Lung microvascular endothelial cell (primary cell): ENCODE data around the gene EFCAB8. TPM values are rescaled to one million over a fixed set of nuclear protein-coding genes. Genes with fewer than 3 reads are reported as not detected.
"Not testable (repeated sequence)": the region's sequence is repeated elsewhere in the genome, so short reads cannot be mapped to it uniquely, and the experiment has no call there.

Source experiments
- DNase-seq, 2 donors: peaks; one replicate each; pipeline versions ENCODE4 v3.0.0 to v3.0.0-alpha.2; 2010; ENCODE audit warnings: low read depth in 2 of 2
- total RNA-seq: library from RNA; depleted of rRNA; stranded (reverse); fragments of >200 nt; gene quantifications from 2 replicates; pipeline ENCODE4 v1.2.1, GENCODE V29; 2014

The EFCAB8 gene
- total RNA-seq, 1 donor from 2014 or later, result under 0.01 TPM

GRCh38 chr20:32970115-32970972 lies 111.6 kb downstream of the EFCAB8 start:
- no peak for DNase-seq

DNA sequence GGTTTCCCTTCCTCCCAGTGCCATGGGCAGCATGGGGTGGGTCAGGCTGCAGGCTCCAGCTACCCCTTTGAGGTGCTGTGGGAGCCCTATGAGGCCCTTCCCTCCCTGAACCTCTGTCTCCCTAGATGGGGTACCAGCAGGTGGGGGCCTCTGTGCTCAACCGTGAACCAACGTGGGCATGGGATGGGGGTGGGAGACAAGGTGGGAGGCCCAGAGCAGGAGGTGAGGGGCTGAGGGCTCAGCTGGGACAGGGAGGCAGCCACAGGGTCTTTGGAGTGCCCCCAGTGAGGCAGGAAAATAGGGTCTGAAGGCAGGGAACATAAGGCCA lies 112.2 kb downstream of the EFCAB8 start:
- DNase-seq, result no peak

- no peak for DNase-seq
Observed at GRCh38 chr20:32971703-32972161, 113.0 kb downstream of the EFCAB8 start.

DNA sequence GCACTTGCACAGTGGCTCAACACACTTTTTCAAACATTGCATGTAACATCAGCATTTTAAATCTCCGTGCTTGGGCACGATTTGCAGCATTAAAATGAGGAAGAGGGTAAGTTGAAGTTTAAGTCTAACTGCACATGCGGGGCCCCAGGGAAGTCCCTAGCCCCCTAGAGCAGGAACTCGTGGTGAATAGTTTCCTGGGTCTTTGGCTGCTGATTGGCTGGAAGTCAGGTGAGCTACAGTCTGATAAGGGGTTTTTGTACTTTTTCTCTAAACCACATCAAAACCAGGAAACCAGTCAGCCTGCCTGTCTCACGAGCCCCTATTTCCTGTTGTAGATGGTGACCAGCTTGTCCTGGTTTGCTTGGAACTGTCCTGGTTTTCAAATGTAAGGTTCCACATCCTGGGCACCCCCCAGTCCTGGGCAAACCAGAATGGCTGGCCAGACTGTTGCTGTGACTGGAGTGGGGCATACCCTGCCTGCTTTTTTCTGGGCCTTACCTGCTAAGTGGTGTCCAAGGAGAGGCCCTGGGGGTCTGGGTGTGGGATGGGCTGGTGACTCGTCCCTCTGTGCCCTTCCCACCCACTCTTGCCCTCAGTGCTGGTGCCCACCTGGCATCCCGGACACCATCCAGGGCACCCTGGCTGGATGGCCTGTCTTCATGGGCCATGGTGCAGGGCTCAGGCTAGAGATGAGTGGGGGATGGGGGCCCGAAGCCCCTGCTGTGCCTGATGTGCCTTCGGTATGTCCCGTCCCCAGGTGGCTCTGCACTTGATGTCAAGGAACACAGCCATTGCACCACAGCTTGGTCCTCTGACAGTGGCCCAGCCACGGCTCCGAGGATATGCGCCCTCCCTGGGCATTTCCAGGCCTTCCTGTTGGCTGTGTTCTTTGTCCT lies 113.7 kb downstream of the EFCAB8 start:
- DNase-seq, result peak; percentile 13 to 28

- DNase-seq, result no peak
Observed at GRCh38 chr20:32973077-32973717, 114.5 kb downstream of the EFCAB8 start.

DNA sequence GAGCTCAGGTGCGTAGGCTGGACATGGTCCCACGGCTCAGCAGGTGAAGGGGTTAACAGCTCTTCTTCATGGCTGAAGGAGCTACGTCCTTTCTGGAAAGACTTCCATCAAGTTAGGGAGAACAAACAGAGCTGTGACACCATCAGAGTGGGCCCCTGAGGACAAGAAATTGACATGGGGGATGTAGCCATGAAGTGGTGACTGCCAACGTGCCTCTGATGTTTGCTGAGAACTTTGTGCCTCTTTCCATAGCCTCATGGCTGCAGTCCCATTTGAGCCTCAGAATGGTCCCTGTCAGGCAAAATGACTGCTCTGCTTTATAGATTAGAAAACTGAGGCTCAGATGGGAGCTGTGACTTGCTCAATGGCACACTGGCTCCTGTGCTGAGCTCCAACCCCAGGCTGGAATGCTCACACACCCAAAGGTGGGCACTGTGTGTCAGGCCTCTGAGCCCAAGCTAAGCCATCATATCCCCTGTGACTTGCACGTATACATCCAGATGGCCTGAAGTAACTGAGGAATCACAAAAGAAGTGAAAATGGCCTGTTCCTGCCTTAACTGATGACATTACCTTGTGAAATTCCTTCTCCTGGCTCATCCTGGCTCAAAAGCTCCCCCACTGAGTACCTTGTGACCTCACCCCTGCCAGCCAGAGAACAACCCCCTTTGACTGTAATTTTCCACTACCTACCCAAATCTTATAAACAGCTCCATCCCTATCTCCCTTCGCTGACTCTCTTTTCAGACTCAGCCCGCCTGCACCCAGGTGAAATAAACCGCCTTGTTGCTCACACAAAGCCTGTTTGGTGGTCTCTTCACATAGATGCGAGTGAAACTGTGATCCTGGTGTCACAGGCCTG lies 115.7 kb downstream of the EFCAB8 start:
- not testable (repeated sequence) for DNase-seq

DNA sequence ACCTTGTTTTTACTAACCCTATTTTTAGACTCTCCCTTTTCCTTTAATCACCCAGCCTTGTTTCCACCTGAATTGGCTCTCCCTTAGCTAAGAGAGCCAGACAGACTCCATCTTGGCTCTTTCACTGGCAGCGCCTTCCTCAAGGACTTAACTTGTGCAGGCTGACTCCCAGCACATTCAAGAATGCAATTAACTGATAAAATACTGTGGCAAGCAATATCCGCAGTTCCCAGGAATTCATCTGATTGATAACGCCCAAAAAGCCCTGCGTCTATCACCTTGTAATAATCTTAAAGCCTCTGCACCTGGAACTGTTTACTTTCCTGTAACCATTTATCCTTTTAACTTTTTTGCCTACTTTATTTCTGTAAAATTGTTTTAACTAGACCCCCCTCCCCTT lies 116.4 kb downstream of the EFCAB8 start:
- not testable (repeated sequence) for DNase-seq

- no peak for DNase-seq
Observed at GRCh38 chr20:32975698-32976674, 117.3 kb downstream of the EFCAB8 start.

DNA sequence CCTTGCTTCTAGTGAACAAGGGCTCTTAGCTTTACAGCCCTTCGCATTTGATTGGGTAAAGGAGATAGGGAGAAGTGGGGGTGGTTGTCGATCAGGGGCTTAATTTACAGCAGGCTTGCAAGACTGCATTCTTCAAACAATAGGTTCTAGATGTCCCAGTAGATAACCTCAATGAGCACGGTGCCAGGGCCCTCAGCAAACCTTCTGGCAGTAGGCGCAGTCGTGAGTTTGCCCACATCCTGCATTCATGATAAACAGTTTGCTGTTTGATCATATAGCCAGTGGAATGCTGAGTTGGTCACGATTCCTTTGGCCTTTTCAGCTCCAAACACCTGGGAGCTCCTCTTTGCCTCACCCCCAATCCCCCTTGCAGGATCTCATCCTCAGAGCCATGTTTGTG lies 118.0 kb downstream of the EFCAB8 start:
- DNase-seq, result no peak

GRCh38 chr20:32977281-32978008 lies 118.7 kb downstream of the EFCAB8 start:
- no peak for DNase-seq

DNA sequence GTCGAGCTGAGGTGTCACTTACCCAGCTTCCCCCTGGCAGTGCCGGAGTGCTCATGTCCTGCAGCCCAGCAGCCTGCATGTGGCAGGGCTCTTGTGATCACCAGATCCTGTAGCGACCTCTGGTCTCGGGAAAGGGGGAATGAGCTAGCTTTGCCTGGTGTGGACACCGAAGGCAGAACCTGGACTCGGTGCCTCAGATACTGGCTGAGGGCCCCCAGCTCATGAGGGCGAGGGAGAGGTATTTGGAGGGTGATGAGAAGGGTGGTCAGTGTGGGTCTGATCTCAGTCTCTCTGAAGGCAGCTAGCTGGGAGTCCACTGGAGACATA lies 119.2 kb downstream of the EFCAB8 start:
- DNase-seq, result no peak

DNA sequence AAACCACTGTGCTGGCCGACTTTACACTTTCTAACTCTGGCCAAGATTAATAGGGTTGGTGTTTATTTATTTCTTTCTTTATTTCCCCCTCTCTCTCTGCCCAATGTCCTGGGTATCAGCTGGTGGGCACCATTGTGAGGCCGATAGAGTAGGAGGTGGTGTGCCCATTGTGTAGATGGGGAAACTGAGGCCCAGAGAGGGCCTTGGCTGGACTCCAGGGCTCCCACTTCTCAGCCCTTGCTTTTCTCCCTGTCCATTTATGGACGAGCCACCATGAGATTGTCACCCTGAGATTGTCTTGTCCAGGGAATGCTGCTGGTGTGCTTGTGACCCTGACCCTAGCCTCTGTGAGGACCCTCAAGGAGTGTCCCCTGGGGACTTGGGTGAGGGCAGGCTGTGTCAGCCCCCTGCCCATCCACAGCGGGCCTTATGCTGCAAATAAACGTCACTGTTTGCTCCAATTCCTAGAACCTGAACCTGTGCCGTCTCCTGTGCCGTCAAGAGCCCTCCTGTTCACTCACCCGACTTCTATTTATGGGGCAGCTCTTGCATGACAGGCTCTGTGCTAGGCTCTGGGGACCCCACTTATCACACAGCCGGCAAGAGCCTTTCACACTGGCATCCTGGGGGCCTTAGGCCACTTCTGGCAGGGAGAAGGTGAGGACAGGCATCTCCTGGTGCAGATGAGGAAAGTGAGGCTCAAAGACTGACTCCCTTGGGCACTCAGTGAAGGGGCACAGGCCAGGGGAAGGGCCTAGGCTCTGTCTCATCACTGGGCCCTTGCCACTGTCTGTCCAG lies 120.7 kb downstream of the EFCAB8 start:
- DNase-seq, result no peak

GRCh38 chr20:32980131-32980941 lies 121.6 kb downstream of the EFCAB8 start:
- DNase-seq, result no peak

DNA sequence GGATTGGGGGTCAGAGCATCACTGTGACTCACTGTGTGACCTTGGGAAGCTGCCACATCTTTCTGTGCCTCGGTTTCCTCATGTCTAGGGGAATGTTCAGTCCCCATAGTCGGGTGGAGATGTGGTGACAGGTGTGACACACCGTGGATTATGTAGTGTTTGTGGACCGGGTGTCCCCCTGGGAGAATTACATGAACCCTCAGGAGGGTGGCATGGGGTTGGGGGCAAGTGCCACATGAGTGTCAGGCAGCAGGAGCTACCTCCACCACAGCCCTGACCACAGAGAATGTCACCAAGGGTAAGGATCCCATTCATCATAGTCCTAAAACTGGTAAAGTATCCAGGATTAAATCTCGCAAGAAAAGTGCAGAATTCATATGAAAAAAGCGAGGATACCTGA lies 122.3 kb downstream of the EFCAB8 start:
- no peak for DNase-seq

- no peak for DNase-seq
Observed at GRCh38 chr20:32982617-32983458, 124.1 kb downstream of the EFCAB8 start.

GRCh38 chr20:32983459-32984112 lies 124.9 kb downstream of the EFCAB8 start:
- no peak for DNase-seq
